ENCODE results near the gene FBXW12. TPM values are rescaled to one million over a fixed set of nuclear protein-coding genes. Genes with fewer than 3 reads are reported as not detected.

Gene FBXW12
- total RNA-seq, 1 donor from 2014 or later = not detected

GRCh38 chr3:48435223-48435595, 63.2 kb downstream of the FBXW12 start:
- DNase-seq (ENCODE audit: low read depth) = no peak

DNA sequence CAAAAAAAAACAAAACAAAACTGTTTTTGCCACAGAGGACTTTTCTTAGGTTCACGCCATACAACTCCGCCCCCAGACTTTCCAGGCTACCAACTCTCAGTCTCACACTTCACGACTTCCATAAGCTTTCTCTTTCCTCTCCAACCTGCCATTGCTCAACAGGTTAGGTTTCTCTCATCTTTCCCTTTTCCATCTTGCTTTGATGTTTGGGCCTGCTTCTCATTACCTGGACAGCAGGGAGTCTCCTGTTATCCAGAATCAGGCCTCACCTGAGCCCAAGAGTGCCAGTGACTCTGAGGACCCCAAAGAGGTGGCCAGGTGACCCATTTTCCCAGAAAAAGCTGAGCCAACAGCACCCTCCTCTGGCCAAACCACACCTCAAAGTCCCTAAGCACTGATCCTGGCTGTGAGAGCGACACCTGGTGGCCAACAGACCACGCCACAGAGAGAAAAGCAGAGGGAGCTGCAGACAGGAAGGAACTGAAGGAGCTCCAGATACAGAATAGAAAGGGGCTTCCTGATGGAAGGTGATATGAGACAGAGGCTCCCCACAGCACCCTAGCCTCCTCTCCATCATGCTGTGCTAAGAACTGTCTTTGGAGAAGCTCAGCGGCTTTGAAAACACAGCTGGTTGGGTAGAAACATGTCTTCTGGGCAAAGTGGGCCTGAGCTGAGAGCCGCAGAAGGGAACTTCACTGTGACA, 63.9 kb downstream of the FBXW12 start:
- DNase-seq (ENCODE audit: low read depth) = peak; percentile 70

- DNase-seq (ENCODE audit: low read depth) = no peak
Observed at GRCh38 chr3:48436477-48436787, 64.4 kb downstream of the FBXW12 start.

DNA sequence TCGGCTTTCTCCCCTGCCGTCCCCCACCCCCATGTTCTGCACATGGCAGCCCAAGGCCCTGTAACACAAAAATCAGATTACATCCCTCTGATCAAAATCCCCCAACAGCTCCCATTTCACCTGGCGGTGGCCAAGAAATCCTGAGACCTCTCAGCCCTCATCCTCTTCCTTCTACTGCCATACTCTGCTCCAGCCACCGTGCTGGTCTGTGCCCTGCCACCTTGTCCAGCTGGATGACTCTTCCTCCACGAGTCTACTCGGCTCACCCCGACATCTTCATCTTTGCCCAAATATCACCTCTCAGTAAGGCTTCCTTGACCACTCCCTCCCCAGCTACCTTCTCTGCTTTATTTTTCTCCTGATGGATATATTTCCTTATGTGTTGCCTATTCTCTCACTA, 64.8 kb downstream of the FBXW12 start:
- DNase-seq (ENCODE audit: low read depth) = no peak

- no peak for DNase-seq (ENCODE audit: low read depth)
Observed at GRCh38 chr3:48437812-48438211, 65.8 kb downstream of the FBXW12 start.

DNA sequence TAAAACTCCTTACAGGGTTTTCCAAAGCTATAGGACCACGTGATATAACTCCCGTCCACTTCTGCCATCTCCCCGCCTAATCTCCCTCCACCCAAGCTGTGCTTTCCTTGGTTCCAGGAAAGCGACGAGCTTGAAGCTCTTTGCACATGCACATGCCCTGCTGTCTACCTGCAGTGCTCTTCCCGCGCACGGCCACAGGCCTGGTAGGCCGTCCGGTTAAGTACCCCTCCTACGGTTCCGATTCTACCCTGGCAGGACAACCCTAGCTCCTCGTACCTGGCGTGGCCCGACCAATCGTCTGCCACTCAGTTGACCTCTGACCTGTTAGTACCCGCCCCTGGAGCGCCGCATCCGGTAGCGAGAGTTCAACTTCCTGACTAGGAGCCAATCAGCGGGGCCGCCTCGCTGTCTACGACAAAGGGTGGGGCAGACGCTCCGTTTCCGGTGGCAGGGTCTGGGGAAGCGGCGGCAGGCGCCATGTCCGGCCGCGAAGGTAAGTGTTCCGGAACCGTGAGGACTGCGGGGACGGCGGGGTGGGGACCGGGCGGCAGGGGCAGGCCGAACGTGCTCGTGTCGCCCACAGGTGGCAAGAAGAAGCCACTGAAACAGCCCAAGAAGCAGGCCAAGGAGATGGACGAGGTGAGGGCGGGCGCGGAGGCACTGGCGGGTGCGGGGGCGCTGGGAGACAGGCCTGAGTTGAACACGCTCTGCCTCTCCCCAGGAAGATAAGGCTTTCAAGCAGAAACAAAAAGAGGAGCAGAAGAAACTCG, 68.0 kb downstream of the FBXW12 start, which contains the start of the genes CCDC51 and TMA7:
CCDC51 (minus strand) TSS at position 300 of the 770 bp plus-strand sequence. CDS start 4,991 bp downstream, outside the sequence.
TMA7 (plus strand) TSS at position 438 of the 770 bp plus-strand sequence; CDS start at position 478, 40 bp downstream.
- peak; percentile 92 for DNase-seq (ENCODE audit: low read depth)

GRCh38 chr3:48440590-48440958, 68.6 kb downstream of the FBXW12 start:
- DNase-seq (ENCODE audit: low read depth) = no peak

GRCh38 chr3:48441940-48442339, 69.9 kb downstream of the FBXW12 start:
- DNase-seq (ENCODE audit: low read depth) = no peak

Other genes starting within 250 kb of the FBXW12 start
- 3.2 and 7.3 TPM in 2 replicates for gene CDC25A, start 183.8 kb upstream of the FBXW12 start, total RNA-seq
- 0.25 TPM in 1 of 2 replicates, not detected in the other for gene CAMP, start 148.7 kb upstream of the FBXW12 start, total RNA-seq
- 2.3 and 6.6 TPM in 2 replicates for gene ZNF589, start 131.1 kb upstream of the FBXW12 start, total RNA-seq
- 29.7 and 45.7 TPM in 2 replicates for gene NME6, start 70.9 kb upstream of the FBXW12 start, total RNA-seq
- not detected in 2 replicates for gene SPINK8, start 38.6 kb upstream of the FBXW12 start, total RNA-seq
- 38.2 and 191 TPM in 2 replicates for gene PLXNB1, start 57.9 kb downstream of the FBXW12 start, total RNA-seq
- gene CCDC51, start 67.9 kb downstream of the FBXW12 start, total RNA-seq = 24.0 and 37.5 TPM in 2 replicates
- 201 and 228 TPM in 2 replicates for gene TMA7, start 68.0 kb downstream of the FBXW12 start, total RNA-seq
- gene ATRIP, start 74.5 kb downstream of the FBXW12 start, total RNA-seq = 4.3 and 5.2 TPM in 2 replicates
- 116 and 143 TPM in 2 replicates for gene SHISA5, start 132.0 kb downstream of the FBXW12 start, total RNA-seq
- gene PFKFB4, start 184.6 kb downstream of the FBXW12 start, total RNA-seq = 11.3 and 38.2 TPM in 2 replicates
- 4.0 and 11.5 TPM in 2 replicates for gene UCN2, start 191.6 kb downstream of the FBXW12 start, total RNA-seq
- 129 and 165 TPM in 2 replicates for gene COL7A1, start 223.1 kb downstream of the FBXW12 start, total RNA-seq
- 549 and 618 TPM in 2 replicates for gene UQCRC1, start 237.4 kb downstream of the FBXW12 start, total RNA-seq
- not detected in 2 replicates for gene TMEM89, start 249.6 kb downstream of the FBXW12 start, total RNA-seq